Measurements from ENCODE around the gene SGCD. TPM values are rescaled to one million over a fixed set of nuclear protein-coding genes. Genes with fewer than 3 reads are reported as not detected.

SGCD gene
- total RNA-seq, 4 donors from 2014 or later = 0.53 to 2.3 (median 1.2) TPM

DNA sequence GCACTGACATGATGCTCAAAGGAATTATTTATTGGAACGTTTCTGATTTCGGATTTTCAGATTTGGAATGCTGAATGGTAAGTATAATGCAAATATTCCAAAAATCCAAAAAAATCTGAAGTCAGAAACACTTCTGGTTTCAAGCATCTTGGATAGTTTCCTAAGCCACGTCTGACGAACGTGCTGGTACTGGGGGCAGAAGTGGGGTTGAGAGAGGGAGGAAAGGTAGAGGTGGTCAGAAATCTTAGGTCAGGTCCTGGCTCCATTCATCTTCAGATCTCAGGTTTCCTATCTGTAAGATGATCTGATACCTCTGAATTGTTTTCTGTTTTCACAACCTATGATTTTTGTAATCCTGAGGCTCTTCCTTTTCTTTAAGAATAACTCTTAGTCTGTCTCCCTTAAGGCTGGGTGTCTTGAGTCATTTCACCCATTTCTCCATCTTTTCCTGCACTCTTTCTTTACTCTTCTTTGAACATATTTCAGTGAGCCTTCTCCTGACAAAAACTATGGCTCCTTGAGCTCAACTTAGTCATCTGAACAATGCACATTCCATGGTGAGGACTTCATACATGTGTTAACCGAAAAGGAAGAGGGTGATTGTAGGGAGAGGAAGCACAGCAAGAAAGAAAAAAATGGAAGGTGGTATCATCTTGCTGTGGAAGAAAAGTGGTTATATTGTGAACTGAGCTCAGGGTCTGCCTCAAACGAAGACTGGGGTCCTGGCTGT is 3.3 kb downstream of the SGCD start:
- no peak for TF ChIP-seq POLR2A (IDR thresholded peaks at IDR 0.05)
- TF ChIP-seq, protein P1, sequence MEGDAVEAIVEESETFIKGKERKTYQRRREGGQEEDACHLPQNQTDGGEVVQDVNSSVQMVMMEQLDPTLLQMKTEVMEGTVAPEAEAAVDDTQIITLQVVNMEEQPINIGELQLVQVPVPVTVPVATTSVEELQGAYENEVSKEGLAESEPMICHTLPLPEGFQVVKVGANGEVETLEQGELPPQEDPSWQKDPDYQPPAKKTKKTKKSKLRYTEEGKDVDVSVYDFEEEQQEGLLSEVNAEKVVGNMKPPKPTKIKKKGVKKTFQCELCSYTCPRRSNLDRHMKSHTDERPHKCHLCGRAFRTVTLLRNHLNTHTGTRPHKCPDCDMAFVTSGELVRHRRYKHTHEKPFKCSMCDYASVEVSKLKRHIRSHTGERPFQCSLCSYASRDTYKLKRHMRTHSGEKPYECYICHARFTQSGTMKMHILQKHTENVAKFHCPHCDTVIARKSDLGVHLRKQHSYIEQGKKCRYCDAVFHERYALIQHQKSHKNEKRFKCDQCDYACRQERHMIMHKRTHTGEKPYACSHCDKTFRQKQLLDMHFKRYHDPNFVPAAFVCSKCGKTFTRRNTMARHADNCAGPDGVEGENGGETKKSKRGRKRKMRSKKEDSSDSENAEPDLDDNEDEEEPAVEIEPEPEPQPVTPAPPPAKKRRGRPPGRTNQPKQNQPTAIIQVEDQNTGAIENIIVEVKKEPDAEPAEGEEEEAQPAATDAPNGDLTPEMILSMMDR (IDR thresholded peaks at IDR 0.05) = no peak
- intact Hi-C loops (cut with DNase I; ENCODE audit: low total_unique reads) = no loop called here
- 84 to 87% methylated on average over 7 of the region's 7 CpGs for WGBS, 2 donors
- DNase-seq (ENCODE audit: low spot score in 2 of 2) = no peak
- no peak overlapping the region for H3K4me3 ChIP-seq (ENCODE audit: low read depth, poor library complexity, severe bottlenecking)

DNA sequence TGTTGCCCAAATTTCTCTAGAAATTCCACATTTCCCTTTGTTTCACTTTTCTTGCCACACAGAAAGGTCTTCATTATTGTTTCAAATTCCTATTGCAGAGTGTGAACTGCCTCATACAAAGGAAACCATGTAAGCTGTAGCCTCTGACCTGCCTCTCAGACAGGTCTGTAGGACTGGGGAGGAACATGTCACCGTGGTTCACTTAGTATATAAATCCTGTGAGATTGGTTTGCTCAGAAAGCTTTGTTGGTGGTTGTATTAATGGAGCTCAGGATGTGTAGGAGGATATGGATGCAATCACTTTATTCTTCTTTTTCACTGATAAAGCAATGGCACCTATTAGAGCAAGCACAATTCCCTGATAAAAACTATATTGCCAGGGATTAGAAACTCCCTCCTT is 4.2 kb downstream of the SGCD start:
- DNase-seq (ENCODE audit: low spot score in 2 of 2) = no peak
- H3K4me3 ChIP-seq (ENCODE audit: low read depth, poor library complexity, severe bottlenecking) = no peak overlapping the region
- 63 to 82% methylated on average over 1 of the region's 1 CpG for WGBS, 2 donors
- TF ChIP-seq, protein P1 (IDR thresholded peaks at IDR 0.05) = no peak
- TF ChIP-seq POLR2A (IDR thresholded peaks at IDR 0.05) = no peak
- intact Hi-C loops (cut with DNase I; ENCODE audit: low total_unique reads) = no loop called here

DNA sequence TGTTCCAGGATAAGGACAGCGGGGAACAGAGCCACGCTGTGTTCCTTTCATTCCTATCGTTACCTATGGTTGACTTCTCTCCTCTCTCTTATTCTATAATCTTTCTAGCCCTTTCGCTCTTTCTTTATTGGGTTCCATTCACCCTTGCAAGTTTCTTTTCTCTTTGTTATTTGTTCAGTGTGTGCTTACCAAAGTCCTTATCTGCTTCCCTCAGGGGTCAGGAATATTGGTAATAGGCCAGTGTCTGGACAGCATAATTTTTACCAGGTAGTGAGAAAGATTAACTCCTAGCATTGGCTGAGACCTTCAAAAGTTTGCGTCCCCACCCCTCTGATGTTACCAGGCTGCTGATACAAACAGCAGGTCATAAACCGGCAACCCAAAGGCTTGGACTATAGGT is 4.9 kb downstream of the SGCD start:
- H3K4me3 ChIP-seq (ENCODE audit: low read depth, poor library complexity, severe bottlenecking) = no peak overlapping the region
- intact Hi-C loops (cut with DNase I; ENCODE audit: low total_unique reads) = no loop called here
- TF ChIP-seq, protein P1 (IDR thresholded peaks at IDR 0.05) = no peak
- no peak for TF ChIP-seq POLR2A (IDR thresholded peaks at IDR 0.05)
- DNase-seq (ENCODE audit: low spot score in 2 of 2) = no peak
- 95 to 96% methylated on average over 6 of the region's 6 CpGs for WGBS, 2 donors

DNA sequence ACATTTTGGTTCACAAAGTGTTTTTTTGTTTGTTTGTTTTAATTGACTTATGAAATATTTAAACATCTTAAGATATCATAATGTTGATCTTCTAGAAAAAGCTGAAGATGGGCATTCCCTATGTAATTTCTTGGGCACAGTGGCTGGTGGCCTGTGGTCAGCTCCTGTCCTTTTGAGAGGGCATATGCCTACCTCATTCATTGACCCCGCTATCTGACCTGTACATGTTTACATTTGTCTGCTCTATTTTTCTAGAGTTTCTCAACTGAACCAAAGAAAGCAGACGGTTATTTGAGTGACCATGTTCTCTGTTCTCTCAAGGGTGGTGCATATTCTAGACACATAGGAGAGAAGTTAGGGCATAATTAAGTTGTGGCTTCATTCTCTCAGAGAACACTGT is 5.3 kb downstream of the SGCD start:
- TF ChIP-seq, protein P1 (IDR thresholded peaks at IDR 0.05) = no peak
- TF ChIP-seq POLR2A (IDR thresholded peaks at IDR 0.05) = no peak
- no peak for DNase-seq (ENCODE audit: low spot score in 2 of 2)
- 46 to 49% methylated on average over 2 of the region's 2 CpGs for WGBS, 2 donors
- H3K4me3 ChIP-seq (ENCODE audit: low read depth, poor library complexity, severe bottlenecking) = no peak overlapping the region
- intact Hi-C loops (cut with DNase I; ENCODE audit: low total_unique reads) = no loop called here

DNA sequence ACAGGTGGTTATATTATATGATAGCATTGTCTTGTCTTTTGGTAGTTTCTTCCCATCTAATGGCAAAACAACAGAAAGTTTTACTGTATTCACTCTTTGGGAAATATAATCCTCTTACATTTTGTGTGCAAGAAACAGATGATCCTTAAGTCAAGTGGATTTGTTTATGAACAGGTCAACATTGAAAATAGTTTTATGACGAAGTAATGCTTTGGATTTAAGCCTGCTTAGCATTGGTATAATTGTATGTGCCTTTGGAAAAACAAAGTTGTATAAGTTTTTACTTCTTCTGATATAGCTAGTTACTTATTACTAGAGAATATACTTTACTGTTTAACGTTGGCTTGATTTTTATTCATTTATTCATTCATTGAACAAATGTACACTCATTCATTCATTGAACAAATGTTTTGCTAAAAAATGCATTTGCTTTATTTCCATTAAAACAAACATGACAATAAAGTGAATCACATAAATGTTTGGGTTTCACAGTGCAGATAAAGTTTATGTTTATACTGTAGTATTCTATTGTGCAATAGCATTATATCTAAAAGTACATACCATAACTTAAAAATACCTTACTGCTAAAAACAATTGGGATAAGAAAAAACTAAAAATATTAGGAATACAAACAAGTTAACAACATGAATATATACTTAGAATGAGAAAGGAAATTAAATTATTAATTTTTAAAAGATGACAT is 12.3 kb downstream of the SGCD start:
- TF ChIP-seq POLR2A (IDR thresholded peaks at IDR 0.05) = no peak
- TF ChIP-seq, protein P1 (IDR thresholded peaks at IDR 0.05) = no peak
- no peak overlapping the region for H3K4me3 ChIP-seq (ENCODE audit: low read depth, poor library complexity, severe bottlenecking)
- WGBS, 2 donors = 87% methylated on average over 2 of the region's 2 CpGs

More for the DNA sequence above, 12.3 kb downstream of the SGCD start:
- intact Hi-C loops (cut with DNase I; ENCODE audit: low total_unique reads) = no loop called here
- no peak for DNase-seq (ENCODE audit: low spot score in 2 of 2)
